ENCODE results near the gene ADK.

DNA sequence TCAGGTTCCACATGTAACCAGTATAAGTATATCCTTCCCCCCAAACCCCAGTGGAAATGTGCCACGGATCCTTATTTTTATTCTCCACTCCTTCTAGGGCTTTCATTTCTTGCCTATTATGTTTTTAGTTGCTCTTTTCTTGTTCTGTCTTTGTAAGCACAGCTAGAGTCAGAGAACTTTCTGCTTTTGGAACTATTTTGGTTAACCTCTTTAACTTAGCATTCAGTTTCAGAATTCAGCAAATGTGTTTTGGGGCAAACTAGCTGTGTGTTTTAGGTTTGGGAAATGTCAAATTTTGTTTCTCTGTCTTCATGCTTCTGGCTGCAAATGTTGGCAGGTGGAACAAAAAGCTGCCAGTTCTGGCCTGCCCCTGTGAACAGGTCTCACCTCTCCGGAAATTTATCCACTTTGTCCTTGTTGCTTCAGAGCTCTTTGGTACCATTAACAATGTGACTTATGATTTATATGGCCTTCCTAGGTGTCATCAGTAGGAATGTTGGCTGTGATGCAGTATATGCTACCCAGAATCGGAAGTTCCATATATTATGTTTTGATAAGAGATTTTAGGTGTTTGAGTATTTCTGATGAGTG is 156.1 kb downstream of the ADK start:
- no peak for TF ChIP-seq POLR2AphosphoS5 (IDR thresholded peaks at IDR 0.05)
- no peak for TF ChIP-seq POLR2A (IDR thresholded peaks at IDR 0.05)

Measured in breast epithelium (tissue), 3 donors.